Cardiac muscle cell (in vitro differentiated cells and primary cell): ENCODE measurements around the gene FPR1. TPM values are rescaled to one million over a fixed set of nuclear protein-coding genes. Genes with fewer than 3 reads are reported as not detected.

Experiments
- DNase-seq, 2 donors: peaks; one replicate each; pipeline versions ENCODE4 v3.0.0 to v3.0.0-alpha.2; 2010 to 2017; ENCODE audit warnings: low read depth in 1 of 2, low spot score in 1 of 2
- H3K27ac ChIP-seq: fragments of 200-600 bp; sonication (generic); 2 replicates; pipeline ENCODE4 v1.5.1; 2016
- H3K27me3 ChIP-seq: fragments of 200-600 bp; sonication (generic); 2 replicates; pipeline ENCODE4 v1.6.0; 2016; ENCODE audit warnings: control low read depth
- H3K36me3 ChIP-seq: fragments of 200-600 bp; sonication (generic); 2 replicates; pipeline ENCODE4 v1.5.1; 2016; ENCODE audit warnings: control low read depth
- H3K4me1 ChIP-seq: fragments of 200-600 bp; sonication (generic); 2 replicates; pipeline ENCODE4 v1.8.1; 2017; ENCODE audit warnings: low read depth, mild to moderate bottlenecking, mixed run types
- H3K4me3 ChIP-seq: fragments of 200-600 bp; sonication (generic); 2 replicates; pipeline ENCODE4 v1.5.1; 2016; ENCODE audit warnings: mild to moderate bottlenecking
- H3K9me3 ChIP-seq: fragments of 200-600 bp; sonication (generic); 2 replicates; pipeline ENCODE4 v1.5.1; 2017; ENCODE audit warnings: low read depth, mild to moderate bottlenecking, control low read depth
- CTCF ChIP-seq: IDR thresholded peaks from 2 replicates; pipeline ENCODE4 v1.5.1; 2012; ENCODE audit warnings: low read depth, mild to moderate bottlenecking, low read length
- polyA plus RNA-seq: library from polyadenylated mRNA; unstranded; fragments of >200 nt; fragmentation: Nextera tagmentation; extraction: Ambion mirVana; gene quantifications from 2 replicates; pipeline ENCODE4 v1.2.1, GENCODE V29; 2016
- total RNA-seq: library from RNA; depleted of rRNA; stranded (reverse); fragments of >200 nt; gene quantifications from 2 replicates; pipeline ENCODE4 v1.2.3, GENCODE V29; 2016

The FPR1 gene
- total and polyA plus RNA-seq, 2 experiments from 2014 or later: not detected

GRCh38 chr19:51750400-51751094 lies 1.1 kb downstream of the FPR1 start:
- no peak overlapping the region for H3K27ac ChIP-seq
- TF ChIP-seq CTCF: no peak
- no peaks in the 10 kb centered on the region for H3K27me3 ChIP-seq
- H3K4me3 ChIP-seq: no peak overlapping the region
- H3K9me3 ChIP-seq: no peaks in the 10 kb centered on the region
- no peaks in the 10 kb centered on the region for H3K4me1 ChIP-seq
- DNase-seq: peak in 1 of 2 donors; percentile 75
- H3K36me3 ChIP-seq: no peaks in the 10 kb centered on the region

GRCh38 chr19:51749979-51750378 lies 1.7 kb downstream of the FPR1 start:
- no peak for TF ChIP-seq CTCF
- peak in 1 of 2 donors; percentile 59 for DNase-seq

GRCh38 chr19:51746731-51747130 lies 4.9 kb downstream of the FPR1 start:
- Histone ChIP-seq H3K4me3 (no peak overlapping the region), H3K27me3 (no peaks in the 10 kb centered on the region), H3K9me3 (no peaks in the 10 kb centered on the region), H3K36me3 (no peaks in the 10 kb centered on the region), H3K27ac (no peak overlapping the region), H3K4me1 (no peaks in the 10 kb centered on the region)
- TF ChIP-seq CTCF: no peak
- DNase-seq: no peak

More at GRCh38 chr19:51749979-51750378, 1.7 kb downstream of the FPR1 start:
- H3K27ac ChIP-seq: no peak overlapping the region
- no peaks in the 10 kb centered on the region for H3K36me3 ChIP-seq
- no peak overlapping the region for H3K4me3 ChIP-seq
- no peaks in the 10 kb centered on the region for H3K27me3 ChIP-seq
- H3K9me3 ChIP-seq: no peaks in the 10 kb centered on the region
- H3K4me1 ChIP-seq: no peaks in the 10 kb centered on the region

- no peak for TF ChIP-seq CTCF
- H3K36me3 ChIP-seq: no peaks in the 10 kb centered on the region
- no peak overlapping the region for H3K27ac ChIP-seq
- DNase-seq: no peak
- H3K27me3 ChIP-seq: no peaks in the 10 kb centered on the region
- H3K4me1 ChIP-seq: no peaks in the 10 kb centered on the region
- H3K9me3 ChIP-seq: no peaks in the 10 kb centered on the region
- no peak overlapping the region for H3K4me3 ChIP-seq
Measured at GRCh38 chr19:51743405-51743804, 8.3 kb downstream of the FPR1 start.

GRCh38 chr19:51742789-51743188 lies 8.9 kb downstream of the FPR1 start:
- no peaks in the 10 kb centered on the region for H3K27me3 ChIP-seq
- no peaks in the 10 kb centered on the region for H3K9me3 ChIP-seq
- TF ChIP-seq CTCF: no peak
- no peaks in the 10 kb centered on the region for H3K4me1 ChIP-seq
- no peaks in the 10 kb centered on the region for H3K36me3 ChIP-seq
- no peak for DNase-seq
- H3K27ac ChIP-seq: no peak overlapping the region
- no peak overlapping the region for H3K4me3 ChIP-seq
